ENCODE data around the gene RPA1.

The RPA1 gene

DNA sequence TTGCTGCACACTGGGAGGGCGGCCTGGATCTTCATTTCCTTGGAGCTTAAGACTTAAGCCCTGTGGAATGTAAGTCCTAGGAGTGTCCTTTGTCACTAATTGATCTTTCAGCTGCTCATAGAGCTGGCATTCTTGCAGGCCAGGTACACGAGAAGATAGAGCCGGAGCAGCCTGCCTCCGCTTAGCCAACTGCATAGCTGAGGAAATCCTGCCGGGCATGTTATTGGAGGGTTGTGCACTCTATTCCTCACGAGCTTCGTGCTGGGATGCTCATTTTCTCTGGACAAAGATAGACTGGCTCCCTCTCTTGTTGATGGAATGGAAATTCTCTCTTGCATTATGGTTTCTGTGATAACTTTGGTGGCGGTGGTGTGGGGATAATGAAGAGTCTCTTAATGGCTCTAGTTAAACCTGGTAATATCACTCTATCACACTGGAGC is 76.9 kb downstream of the RPA1 start:
- no peak overlapping the region for H3K27ac ChIP-seq
- no peak for TF ChIP-seq ZFX (IDR thresholded peaks at IDR 0.05)
- TF ChIP-seq, protein P1, sequence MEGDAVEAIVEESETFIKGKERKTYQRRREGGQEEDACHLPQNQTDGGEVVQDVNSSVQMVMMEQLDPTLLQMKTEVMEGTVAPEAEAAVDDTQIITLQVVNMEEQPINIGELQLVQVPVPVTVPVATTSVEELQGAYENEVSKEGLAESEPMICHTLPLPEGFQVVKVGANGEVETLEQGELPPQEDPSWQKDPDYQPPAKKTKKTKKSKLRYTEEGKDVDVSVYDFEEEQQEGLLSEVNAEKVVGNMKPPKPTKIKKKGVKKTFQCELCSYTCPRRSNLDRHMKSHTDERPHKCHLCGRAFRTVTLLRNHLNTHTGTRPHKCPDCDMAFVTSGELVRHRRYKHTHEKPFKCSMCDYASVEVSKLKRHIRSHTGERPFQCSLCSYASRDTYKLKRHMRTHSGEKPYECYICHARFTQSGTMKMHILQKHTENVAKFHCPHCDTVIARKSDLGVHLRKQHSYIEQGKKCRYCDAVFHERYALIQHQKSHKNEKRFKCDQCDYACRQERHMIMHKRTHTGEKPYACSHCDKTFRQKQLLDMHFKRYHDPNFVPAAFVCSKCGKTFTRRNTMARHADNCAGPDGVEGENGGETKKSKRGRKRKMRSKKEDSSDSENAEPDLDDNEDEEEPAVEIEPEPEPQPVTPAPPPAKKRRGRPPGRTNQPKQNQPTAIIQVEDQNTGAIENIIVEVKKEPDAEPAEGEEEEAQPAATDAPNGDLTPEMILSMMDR (conservative IDR thresholded peaks at IDR 0.05) = no peak

DNA sequence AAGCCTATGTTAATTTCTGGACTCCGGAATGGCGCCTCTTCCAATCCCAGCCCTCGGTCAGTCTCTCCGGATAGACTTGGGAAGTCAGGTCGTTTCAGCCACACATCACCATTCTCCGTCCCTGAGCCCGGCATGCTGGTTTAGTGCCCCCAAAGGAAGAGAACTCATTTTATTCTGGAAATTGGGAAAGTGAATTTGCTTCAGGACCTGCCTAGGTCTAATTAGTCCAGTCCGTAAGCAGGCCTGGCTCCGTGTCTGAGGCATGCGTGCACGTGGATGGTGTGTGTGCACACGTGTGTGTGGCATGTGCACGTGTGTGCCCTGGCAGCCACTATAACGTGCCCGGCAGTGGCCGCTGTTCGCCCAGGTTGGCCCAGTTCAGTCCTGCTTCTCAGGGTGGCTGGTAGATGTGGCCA is 77.4 kb downstream of the RPA1 start:
- H3K27ac ChIP-seq = no peak overlapping the region
- no peak for TF ChIP-seq ZFX (IDR thresholded peaks at IDR 0.05)
- TF ChIP-seq, protein P1 (conservative IDR thresholded peaks at IDR 0.05) = no peak; the same call in 1 of the 2 replicates

DNA sequence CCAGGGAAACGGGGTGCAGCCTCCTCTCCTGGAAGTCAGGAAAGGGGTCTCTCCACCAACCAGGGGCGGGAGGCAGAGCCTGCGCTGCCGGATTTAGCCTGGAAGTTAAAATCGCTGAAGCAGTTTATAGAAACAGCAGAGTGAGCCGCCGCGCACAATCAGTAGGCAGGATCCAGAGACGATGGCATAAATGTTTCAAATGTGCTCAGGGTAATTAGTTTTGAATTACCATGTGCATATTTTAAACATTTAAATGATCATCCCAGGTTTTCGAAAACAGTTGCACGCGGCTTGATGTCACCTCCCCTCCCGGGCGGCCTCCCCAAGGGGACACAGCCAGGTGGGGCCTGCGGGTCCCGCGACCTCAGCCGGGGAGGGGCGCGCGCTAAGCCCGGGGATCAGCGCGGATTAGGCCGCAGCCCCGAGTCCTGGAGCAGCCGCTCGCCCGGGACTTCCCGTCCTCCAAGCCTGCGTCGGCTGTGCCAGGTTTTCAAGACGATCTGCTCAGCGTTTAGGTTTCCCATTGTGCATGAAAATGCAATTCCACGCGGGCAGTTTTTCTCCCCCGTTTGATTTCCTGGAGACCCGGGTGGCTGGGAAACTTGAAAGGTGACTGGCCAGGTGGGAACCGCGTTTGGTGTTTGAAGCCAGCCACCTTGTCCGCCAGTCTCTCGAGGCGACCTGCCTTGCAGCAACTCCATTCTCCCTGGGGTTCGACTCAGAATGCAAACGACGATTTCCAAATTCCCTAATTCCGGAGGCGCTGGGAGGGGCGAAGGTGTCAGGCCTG is 78.3 kb downstream of the RPA1 start:
- TF ChIP-seq, protein P1 (conservative IDR thresholded peaks at IDR 0.05) = no peak
- no peak for TF ChIP-seq ZFX (IDR thresholded peaks at IDR 0.05)
- H3K27ac ChIP-seq = no peak overlapping the region

DNA sequence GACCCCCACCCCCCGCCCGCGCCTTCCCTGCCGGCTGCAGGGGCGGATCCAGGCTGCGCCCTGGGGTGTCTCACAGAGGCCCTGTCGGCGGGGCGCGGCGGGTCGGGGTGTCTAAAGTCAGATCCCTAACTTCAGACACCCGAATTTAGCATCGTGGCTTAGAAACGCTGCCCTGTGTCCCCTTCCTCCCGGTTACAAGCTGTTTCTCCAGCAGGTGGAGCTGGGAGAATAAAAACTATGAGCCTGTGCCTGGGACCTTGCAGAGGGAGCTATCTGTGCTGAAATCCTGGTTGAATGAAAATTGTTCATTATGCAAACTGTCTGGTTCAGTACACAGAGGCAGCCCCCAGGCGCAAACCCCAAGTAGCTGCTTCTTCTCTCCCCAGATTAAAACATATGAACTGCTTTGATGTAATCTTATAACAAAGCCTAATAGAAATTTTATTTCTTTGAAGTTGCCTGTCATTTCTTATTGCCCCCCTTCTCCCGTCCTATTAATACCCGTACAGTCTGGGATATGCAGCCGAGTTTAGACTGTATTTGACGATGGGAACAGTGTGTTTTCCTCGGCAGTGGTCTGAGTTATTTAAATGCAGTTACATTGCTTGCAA is 79.0 kb downstream of the RPA1 start:
- no peak overlapping the region for H3K27ac ChIP-seq
- no peak for TF ChIP-seq ZFX (IDR thresholded peaks at IDR 0.05)
- TF ChIP-seq, protein P1 (conservative IDR thresholded peaks at IDR 0.05) = peak; percentile 85

DNA sequence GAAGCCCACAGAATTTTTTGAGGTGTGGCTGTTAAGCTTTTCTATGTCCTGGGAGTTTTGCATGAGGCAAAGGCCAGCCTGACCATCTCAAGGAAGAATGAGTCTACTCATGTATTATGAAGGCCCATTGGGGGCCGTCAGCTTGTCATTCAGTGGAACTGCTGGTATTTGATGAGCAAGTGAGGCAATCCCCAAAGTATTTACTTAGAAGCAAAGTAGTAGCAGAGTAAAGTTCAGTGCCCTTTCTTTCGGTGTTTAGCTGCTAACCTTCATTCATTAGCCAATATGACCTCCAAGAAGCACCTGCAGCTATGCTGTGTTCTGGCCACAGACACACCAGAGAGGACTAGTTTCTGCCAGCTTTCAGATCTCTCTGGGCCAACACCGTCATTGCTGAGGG is 80.2 kb downstream of the RPA1 start:
- no peak for TF ChIP-seq ZFX (IDR thresholded peaks at IDR 0.05)
- TF ChIP-seq, protein P1 (conservative IDR thresholded peaks at IDR 0.05) = no peak
- no peak overlapping the region for H3K27ac ChIP-seq

DNA sequence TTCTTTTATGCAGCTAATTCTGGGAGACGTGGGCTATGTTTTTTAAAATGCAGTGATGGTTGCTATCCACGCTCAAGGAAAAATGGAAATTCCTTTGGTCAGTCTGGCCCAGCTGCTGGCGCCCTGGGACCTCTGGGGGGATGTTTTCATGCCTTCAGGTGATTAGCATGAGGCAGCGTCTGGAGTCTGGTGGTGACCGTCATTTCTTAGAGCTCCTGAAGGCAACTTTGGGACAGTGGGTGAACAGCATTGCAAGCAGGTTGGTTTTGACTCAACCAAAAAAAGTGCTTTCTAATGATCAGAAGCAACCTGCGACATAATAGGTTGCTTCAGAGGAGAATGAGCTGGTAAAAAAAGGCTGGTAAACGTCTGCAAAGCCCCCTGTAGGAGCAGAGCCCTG is 82.3 kb downstream of the RPA1 start:
- TF ChIP-seq, protein P1 (conservative IDR thresholded peaks at IDR 0.05) = no peak
- TF ChIP-seq ZFX (IDR thresholded peaks at IDR 0.05) = no peak

DNA sequence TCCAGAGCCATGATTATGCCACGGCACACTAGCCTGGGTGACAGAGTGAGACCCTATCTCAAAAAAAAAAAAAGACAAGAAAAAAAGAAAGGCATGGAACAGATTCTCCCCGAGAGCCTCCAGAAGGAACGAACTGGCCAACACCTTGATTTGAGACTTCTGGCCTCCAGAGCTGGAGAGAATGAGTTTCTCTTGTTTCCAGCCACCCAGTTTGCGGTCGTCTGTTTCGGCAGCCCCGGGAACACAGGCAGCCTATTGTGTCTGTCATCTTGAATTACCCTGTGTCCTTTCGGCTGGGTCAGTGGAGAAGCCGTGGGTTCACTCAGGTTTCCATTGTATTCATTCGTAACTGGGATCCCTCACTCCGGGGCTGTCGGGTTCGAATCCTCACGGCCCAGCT is 83.9 kb downstream of the RPA1 start:
- no peak overlapping the region for H3K27ac ChIP-seq
- TF ChIP-seq, protein P1 (conservative IDR thresholded peaks at IDR 0.05) = no peak
- no peak for TF ChIP-seq ZFX (IDR thresholded peaks at IDR 0.05)

More for the DNA sequence above, 82.3 kb downstream of the RPA1 start:
- H3K27ac ChIP-seq = no peak overlapping the region

All from C4-2B (cell line).